LNCaP clone FGC (cell line): ENCODE data around the gene TPO.
"Not testable (repeated sequence)": the region's sequence is repeated elsewhere in the genome, so short reads cannot be mapped to it uniquely, and the experiment has no call there.

Source experiments
- DNase-seq: peaks from one replicate; pipeline ENCODE4 v3.0.0-alpha.2; 2011; ENCODE audit warnings: low read depth
- H3K4me3 ChIP-seq: 2 replicates; pipeline ENCODE4 v1.5.1; 2011; ENCODE audit warnings: mild to moderate bottlenecking, low read depth, low read length, control low read depth
- CTCF ChIP-seq: IDR thresholded peaks from 2 replicates; pipeline ENCODE4 v1.5.1; 2012; ENCODE audit warnings: mild to moderate bottlenecking; ENCODE audit not compliant: control insufficient read depth, insufficient read depth; ENCODE audit errors: extremely low read depth

The TPO gene

DNA sequence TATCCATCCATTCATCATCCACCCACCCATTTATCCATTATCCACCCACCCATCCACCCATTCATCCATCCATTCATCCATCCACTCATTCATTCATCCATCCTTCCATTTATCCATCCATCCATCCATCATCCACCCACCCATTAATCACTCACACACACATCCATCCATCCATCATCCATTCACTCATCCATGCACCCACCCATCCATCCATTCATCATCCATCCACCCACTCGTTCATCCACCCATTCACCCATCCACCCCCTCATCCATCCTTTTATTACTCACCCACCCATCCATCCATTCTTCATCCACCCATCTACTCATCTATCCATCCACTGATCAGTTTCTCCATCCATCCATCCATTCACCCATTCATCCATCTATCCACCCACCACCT is 8.1 kb upstream of the TPO start:
- H3K4me3 ChIP-seq: no peak overlapping the region
- no peak for DNase-seq
- TF ChIP-seq CTCF: no peak

- H3K4me3 ChIP-seq: no peak overlapping the region
- TF ChIP-seq CTCF: no peak
- DNase-seq: no peak
These were observed 7.3 kb upstream of the TPO start for GRCh38 chr2:1405967-1406366.

- no peak overlapping the region for H3K4me3 ChIP-seq
- no peak for TF ChIP-seq CTCF
- DNase-seq: no peak
These were observed 6.8 kb upstream of the TPO start for GRCh38 chr2:1406434-1406833.

GRCh38 chr2:1407950-1408675 is 5.2 kb upstream of the TPO start:
- no peak for TF ChIP-seq CTCF
- no peak for DNase-seq
- no peak overlapping the region for H3K4me3 ChIP-seq

- no peak overlapping the region for H3K4me3 ChIP-seq
- TF ChIP-seq CTCF: no peak
- DNase-seq: no peak
These were observed 858 bp downstream of the TPO start for GRCh38 chr2:1414121-1414520.

DNA sequence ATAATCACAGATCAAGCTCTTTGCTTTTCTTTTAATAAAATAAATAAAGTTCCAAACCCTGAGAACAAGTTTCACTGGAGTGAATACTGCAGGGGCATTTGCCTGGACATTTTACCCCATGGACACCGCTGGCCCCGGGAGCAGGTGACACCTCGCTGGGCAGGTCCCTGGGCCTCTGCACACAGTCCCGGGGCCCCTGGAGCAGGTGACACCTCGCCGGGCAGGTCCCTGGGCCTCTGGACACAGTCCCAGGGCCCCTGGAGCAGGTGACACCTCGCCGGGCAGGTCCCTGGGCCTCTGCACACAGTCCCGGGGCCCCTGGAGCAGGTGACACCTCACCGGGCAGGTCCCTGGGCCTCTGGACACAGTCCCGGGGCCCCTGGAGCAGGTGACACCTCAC is 1.6 kb downstream of the TPO start:
- not testable (repeated sequence) for DNase-seq, H3K4me3 ChIP-seq

DNA sequence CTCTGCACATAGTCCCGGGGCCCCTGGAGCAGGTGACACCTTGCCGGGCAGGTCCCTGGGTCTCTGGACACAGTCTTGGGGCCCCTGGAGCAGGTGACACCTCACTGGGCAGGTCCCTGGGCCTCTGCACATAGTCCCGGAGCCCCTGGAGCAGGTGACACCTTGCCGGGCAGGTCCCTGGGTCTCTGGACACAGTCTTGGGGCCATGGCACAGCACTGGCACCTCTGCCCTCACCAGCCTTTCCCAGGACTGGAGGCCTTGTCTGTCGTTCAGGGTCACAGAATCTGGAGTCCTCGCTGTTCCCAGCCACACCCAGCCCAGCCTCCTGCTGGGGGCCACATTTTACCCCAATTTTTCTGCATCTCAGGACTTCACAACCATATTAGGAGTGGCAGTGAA is 2.2 kb downstream of the TPO start:
- no peak for DNase-seq
- no peak overlapping the region for H3K4me3 ChIP-seq
- no peak for TF ChIP-seq CTCF
